Activated CD4-positive, alpha-beta T cell treated with anti-CD3 and anti-CD28 coated beads for 24 hours (primary cell): ENCODE measurements around the gene PRKRA.
"Not testable (repeated sequence)": the region's sequence is repeated elsewhere in the genome, so short reads cannot be mapped to it uniquely, and the experiment has no call there.

Experiments
- DNase-seq, 2 donors: peaks; one replicate each; pipeline ENCODE4 v3.0.0-alpha.2; 2020; ENCODE audit warnings: low read depth in 2 of 2

PRKRA gene

GRCh38 chr2:178413472-178414265, 37.3 kb downstream of the PRKRA start:
- DNase-seq: peak; percentile 49 to 63

- DNase-seq: not testable (repeated sequence)
Observed at GRCh38 chr2:178412453-178412852, 38.5 kb downstream of the PRKRA start.

DNA sequence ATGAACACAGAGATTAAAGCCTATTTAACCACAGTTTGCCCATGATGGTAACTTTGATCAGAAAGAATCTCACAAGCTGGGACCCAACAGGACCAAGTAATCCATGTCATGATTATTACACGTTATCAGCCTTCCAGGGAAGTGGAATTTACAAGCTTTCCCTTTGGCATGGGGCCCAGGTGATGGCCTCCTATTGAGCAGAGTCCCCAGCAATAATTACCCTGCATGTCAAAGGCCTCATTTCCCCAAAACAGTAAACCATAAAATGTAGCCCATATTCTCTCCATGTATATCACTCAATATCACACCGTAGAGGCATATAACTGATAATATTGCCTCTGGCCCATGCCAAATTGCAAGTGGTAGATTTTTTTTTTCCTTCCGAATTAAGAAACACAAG, 38.9 kb downstream of the PRKRA start:
- DNase-seq: no peak

DNA sequence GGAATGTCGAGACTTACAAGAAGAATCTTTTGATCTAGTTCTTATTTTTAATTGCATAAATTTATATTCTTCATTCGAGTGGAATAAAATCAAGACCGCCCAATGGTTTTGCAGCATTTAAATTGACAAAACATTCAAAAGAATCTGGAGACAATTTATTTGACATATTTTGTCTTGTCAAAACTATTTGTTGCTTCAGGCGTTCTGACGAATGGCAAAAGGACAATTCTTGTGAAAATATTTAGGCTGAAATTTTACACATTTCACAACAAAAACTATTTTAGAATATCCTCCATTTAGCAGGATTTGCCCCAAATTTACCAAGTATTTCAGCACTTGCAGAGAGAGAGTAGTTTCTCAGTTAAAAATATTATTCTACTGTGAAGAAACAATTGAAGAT, 41.7 kb downstream of the PRKRA start:
- DNase-seq: no peak

DNA sequence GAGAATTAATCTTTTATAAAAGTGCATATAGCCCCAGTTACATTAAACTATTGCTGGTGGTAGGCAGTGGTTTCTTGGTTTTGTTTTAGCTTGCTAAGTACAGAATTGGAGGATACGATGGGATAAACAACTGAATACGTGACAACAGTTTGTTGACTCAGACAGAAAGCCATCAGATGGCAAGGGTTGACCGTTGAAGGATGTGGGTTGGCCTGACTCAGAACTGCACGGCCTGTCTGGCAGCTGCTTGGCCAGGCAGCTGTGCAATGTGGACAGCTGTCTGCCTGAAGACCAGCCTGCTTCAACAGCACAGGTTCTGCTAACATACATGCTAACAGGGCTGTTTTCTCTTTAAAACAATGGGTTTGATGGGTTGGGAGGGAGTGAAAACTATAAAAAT, 46.6 kb downstream of the PRKRA start:
- no peak for DNase-seq

DNA sequence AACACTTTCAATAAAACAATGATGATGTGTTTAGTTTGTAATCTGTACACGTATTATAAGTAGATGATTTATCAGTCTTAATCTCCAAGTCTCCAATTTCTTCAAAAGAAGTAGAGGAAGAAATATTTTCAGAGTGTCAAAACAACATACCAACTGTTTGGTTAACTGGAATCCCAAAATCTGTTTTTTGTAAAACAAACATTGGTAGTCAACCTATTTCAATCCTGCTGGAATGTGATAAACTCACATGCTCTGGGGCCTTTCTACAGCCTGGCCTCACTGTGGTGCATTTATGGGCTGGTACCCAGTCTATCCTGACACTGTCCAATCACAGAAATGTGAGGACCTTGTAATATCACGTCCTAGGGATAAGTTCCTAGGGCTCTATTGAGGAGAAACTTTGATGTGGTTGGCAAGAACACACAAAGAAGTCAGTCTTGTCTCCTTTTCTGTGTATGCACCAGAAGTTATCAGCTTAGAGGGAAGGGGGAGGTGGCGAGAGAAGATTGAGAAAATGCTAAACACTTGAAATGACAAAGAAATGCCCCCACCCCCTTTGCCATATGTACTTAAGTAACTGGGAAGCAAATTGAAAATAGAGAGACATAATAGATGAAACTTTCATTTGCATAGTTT, 47.2 kb downstream of the PRKRA start:
- no peak for DNase-seq

DNA sequence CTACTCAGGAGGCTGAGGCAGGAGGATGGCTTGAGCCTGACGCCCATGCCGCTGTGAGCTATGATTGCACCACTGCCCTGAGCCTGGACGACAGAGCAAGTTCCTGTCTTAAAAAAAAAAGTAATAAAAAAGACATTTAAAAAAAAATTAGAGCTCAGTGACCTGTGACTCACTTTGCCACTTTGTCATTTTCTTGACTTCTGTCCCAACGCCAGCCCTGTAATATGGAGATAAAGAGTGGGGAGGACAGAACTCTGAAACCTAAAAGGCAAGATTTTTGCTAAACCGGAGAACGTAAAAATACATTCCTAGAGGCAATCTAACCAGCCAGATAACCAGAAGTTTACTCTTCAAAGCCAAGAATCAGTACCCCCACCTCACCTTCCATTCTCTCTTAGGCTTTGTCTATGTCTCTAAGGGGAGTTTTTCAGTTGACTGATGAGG, 49.0 kb downstream of the PRKRA start:
- DNase-seq: no peak

GRCh38 chr2:178397002-178397605, 53.9 kb downstream of the PRKRA start:
- no peak for DNase-seq

GRCh38 chr2:178395941-178396570, 54.9 kb downstream of the PRKRA start:
- DNase-seq: no peak

DNA sequence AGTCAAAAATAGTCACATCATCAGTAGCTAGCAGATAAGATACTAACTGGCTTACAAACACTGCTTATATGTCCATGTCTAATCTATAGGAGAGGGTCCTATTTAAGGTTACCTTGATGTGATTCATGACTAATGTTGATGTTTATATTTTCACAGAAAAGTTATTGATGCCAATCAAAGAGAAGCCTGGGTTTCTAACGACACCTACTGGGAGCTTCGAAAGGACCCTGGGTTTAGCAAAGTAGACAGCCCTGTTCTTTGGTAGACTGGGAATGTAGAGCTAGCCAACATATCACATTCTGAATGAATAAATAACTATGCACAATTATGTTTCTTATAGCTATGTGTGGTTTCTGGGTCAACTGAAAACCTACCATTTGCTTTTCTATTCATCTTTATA, 55.7 kb downstream of the PRKRA start:
- DNase-seq: no peak

- DNase-seq: no peak
Observed at GRCh38 chr2:178394859-178395258, 56.1 kb downstream of the PRKRA start.

- no peak for DNase-seq
Observed at GRCh38 chr2:178392215-178392614, 58.8 kb downstream of the PRKRA start.

- no peak for DNase-seq
Observed at GRCh38 chr2:178391701-178392100, 59.3 kb downstream of the PRKRA start.

- no peak for DNase-seq
Observed at GRCh38 chr2:178388287-178388686, 62.7 kb downstream of the PRKRA start.

- DNase-seq: no peak
Observed at GRCh38 chr2:178386986-178387597, 63.9 kb downstream of the PRKRA start.

DNA sequence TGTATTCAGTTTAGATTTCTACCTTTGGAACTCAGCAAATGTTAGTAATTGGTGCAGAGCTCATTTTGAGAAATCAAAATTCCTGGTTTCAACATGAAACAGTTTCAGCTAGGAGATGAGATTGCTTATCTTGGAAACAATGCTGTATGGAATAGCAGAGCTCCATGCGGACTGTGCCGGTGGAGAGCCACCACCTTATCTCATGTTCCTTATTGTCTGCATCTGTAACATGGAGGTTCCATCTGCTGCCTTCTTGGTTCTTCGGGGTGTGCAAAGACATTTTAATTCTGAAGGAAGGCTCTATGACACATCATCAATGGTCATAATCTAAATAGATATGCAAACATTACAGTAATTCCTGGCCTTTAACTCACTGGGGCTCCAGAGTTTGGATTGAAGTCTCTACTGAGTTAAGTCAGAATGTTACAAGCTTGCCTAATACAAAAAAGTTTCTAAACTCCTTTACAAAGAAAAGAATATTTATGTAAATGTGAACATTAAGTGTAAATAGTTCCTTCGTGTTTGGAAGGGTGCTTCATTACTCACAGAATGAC, 65.3 kb downstream of the PRKRA start:
- DNase-seq: no peak

DNA sequence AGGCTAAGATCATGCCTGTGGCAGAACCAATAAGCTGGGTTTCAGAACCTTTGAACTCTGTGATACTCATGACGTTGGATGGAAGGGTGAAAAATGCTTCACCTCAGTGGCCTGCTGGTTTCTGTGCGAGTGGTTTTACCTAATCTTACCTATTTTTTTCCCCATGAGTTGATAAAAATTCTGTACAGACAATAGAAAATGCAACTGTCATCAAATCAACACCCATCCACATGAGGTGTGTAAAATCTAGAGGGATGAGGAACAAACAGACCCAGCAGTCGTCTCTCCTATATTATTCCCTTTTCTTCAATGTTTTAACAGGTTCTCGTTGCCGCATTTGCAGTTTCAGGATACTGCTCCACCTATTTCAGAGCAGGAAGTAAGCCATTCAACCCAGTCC, 67.3 kb downstream of the PRKRA start:
- no peak for DNase-seq
